IPS DF 19.7 (cell line): Measurements from ENCODE around the gene ADAM12.

Experiments
- DNase-seq: peaks from one replicate; pipeline ENCODE4 v3.0.0-alpha.2; 2013; ENCODE audit warnings: low read depth, low spot score

ADAM12 gene

DNA sequence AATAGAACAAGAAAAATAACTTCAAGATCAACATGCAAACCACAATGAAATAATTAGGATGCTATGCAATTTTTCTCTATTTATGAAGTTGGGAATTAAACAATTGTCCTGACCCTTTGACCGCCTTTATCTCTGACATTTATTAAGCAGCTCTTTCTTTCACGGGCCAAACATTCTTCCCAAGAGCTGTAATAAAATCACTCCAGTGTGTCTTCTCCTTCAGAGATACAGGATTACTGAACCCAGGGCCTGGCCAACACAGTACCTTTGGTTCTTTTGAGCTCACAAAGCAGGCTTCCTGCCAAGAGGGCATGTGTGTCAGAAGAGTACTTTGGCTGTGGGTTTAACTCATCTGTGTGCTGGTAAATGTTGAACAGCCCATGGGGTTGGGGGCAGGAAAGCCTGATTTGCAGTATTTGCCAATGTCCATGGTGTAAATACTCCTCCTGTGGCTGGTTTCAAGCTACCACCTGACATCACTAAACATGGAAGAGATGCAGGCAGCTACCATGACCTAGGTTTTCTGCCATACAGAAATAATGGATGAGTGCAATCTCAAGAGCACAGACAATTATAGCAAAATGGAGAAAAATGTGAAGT, 370.2 kb downstream of the ADAM12 start:
- no peak for DNase-seq

DNA sequence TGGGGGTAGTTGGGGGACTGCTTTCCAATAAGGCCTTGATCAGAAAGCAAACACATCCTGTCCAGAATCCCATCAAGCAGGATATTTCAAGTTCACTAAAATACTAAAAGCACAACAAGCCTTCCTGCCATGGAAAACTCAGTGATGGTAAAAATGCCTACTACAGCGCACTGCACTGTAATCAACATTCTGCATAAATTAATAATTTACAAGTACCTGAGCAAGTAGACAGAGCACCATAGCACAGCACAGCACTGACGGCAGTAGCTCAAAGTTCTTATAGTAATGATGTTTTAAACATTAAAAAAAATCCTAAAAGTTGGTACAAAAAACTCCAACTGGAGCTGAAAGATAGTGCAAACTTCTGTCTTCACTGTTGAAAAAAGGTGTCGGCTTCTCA, 371.4 kb downstream of the ADAM12 start:
- no peak for DNase-seq

DNA sequence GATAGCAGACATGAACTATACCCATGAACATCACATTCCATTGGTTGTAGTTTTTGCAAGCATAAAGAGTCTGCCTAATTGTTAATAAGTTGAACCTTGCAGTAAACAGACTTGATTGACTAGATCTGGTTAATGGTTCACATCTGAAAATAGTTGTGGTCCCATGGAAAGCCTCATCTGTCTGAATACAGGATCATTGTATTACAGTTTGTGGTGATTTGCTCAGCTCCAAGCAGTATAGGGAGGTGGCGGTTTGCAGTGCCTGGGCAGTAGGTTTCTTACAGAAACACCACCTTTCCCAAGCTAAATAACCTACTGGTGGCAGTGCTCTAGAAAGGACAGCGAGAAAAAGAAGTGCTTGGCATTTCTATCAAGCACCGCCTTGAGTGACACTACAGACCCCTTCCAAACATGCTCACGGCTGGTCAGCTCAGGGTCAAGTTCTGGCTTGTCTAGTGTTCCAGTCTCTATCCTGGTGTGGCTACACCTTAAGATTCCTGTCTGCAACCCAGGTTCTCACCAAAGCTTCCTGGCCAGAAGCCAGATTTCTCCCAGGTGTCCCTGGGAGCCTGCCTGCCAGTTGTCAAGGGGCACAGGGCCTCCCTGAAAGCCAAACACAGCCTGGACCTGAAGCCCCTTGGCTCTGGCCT, 372.0 kb downstream of the ADAM12 start:
- DNase-seq, result no peak

DNA sequence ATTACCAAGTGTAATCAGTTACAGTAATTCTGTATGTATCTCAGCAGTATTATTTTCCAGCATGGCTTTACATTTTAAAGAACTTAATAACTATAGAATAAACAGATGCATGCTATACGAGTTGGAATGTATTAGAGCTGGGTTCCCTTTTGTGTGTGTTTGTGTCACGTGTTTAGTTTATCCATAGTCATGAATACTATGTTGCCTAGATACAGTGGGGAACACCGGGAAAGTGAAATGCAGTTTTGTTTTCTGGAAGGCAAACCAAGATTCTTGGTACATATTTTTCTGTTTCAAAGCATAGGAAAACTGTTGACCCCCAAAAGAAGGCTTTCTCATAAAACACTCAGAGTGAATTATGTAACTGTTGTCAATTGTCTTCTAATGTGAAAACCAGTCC, 372.9 kb downstream of the ADAM12 start:
- DNase-seq, result no peak

DNA sequence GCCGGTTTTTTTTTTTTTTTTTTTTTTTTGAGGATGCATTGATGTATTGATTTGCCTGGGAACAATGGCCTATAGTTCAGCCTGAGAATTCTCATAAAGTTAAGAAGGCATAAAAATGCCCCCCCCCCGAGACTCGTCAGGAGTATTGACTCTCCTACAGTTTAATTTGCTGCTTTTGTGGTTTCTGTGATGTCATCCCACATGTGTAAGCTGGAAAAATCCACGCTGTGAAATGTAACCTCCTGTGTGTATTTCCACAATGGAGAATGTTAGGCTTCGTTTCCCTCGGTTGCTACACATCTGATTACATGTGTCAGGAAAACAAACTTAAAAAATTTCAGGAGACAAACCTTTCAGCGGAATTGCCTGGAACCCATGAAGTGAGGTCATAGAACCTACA, 374.0 kb downstream of the ADAM12 start:
- no peak for DNase-seq

DNA sequence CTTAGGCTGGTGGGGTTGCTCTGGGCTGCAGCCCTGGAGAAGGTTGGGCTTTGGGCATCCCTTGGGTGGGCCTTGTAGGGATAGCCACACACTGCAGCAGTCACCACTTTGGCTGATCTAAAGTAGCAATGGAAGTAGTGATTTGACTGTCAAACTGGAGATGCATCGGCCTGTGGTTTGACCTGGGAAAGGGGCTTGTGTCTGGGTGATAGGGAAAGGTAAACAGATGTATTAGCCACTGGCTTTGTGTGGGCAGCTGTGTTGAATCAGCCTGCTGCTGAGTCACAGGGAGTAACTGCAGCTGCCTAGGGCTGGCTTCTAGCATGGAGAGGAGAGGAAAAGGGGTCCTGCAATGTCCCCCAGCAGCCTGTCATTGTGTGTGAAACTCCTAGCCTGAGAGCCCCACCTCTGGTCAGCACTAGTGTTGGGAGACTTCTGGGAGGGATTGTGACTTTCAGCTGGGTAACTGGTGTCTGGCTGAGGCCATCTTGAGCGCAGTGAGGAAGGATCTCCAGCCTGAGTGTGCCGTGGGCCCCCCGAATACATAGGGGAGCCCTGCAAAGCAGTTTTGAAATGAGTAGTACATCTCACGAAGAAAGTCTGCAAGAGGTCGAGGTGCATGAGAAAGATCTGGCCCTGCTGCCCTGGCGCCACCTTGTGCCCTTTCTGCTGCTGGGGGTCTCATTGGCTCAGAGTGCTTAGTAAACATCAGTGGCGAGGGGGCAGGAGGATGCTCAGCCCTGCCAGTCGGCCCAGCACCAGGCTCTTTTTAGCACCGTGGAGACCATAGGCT, 374.6 kb downstream of the ADAM12 start:
- DNase-seq, result no peak

DNA sequence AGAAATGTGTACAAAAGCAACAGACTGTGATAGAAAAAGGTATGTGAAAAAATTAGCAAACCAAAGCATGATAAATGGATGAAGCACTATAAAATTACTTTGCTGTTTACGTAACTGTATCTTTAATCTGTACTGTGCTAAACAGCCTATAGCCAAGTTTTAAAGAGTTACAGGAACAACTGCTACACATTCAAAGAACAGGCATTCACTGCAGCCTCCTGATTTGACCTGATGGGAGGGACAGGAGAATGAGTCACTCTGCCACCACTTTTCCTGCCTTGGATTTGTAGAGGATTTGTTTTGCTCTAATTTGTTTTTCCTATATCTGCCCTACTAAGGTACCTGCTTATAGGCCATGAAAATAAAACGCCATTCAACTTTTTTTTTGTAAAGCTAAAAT, 375.8 kb downstream of the ADAM12 start:
- DNase-seq, result no peak

DNA sequence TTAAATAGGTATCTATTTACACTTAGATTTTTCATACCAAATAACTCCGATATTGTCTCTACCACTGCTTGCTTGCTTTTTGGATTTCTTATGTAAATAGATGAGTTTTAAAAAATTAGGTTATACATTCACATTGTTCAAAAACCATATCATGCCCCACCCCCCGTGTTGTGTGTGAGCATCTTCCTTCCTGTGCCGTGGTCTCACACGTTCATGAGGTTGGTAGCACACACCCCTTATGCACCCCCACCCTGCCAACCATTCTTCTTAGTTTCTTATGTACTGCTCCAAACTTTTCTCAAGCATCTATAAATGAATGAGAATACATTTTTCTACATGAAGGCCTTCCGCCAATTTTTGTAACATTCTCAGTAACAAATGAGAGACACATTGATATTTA, 376.3 kb downstream of the ADAM12 start:
- no peak for DNase-seq

DNA sequence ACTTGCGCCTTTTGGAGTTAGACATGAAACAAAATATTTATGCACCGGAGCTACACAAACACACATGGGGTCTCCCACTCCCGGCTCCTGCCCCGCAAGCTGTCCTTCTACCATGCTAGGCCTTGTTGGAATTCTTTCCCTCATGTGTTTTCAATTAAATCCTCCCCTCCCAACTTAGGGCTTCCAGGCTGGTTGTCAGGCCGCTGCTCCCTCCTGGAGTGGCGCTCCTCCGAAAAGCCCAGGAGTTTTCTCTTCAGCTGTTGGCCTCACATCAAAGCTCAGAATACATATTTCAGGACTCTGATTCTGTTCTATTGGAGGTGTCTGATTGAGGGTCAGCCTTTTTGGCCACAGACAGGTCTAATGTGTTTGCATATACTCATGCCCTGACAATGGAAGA, 378.6 kb downstream of the ADAM12 start:
- no peak for DNase-seq

DNA sequence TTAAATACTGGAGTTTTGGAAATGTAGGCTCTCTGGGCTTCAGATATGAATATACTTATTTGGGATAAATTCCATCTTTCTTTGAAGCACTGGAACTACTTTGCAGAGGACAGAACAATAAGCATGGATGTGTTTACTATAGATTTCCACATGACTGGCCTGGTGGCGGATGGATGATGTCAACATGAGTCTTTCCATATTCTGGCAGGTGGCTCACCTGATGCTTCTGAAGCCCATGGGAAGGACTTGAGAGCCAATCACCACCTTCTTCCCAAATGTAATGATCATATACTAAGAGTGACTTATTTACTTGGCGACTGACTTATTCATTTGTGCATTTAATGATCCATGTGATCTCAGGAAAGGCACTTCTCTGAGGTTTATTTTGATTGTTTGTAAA, 381.4 kb downstream of the ADAM12 start:
- DNase-seq, result no peak

DNA sequence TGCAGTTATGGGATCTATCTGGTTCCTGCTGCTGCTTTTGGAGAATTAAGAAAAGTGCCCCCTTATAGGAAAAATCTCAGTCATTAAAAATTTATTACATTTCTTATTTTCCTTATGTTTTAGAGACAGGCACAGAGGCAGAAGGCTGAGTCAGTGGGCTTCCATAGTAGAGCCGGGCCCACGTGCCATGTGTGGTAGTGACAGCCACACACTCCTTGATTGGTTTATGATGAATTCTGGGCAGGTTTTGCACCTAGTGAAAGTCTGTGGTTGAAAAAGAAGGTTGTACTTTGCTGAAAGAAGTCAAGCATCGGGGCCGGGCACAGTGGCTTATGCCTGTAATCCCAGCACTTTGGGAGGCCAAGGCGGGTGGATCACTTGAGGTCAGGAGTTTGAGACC, 382.0 kb downstream of the ADAM12 start:
- DNase-seq, result no peak

DNA sequence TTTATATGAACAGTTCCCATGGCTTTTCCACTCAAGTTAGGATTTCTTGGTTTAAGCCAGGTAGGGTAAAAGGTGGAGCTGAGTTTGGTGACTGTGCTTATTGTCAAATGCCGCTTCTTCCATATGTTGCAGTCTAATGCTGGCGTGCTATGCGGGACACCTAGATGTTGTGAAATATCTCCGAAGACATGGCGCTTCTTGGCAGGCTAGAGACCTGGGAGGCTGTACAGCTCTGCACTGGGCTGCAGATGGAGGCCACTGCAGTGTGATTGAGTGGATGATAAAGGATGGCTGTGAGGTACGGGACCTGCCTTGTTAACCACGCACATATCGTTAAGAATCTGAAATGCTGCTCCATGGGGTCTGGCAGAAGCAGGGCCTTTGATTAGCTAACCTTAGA, 383.5 kb downstream of the ADAM12 start:
- DNase-seq, result no peak

DNA sequence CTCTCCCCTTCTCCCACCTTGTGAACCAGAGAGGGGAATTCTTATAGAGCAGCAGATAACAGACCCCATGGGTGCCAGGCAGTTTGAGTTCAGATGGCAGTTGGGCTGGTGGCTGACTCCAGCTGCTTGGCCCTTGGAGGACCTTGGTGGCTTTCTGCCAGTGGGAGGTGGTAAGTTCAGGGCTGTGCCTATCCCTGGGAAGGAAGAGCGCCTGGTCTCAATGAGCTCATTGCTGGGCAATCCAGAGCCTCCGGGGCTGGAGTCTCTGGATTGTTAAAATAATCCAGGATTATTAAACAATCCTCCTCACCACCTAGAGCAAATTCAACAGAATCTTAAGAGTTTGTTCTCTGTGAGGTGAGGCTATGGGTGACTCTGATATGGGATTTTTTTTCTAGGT, 386.7 kb downstream of the ADAM12 start:
- DNase-seq, result no peak

DNA sequence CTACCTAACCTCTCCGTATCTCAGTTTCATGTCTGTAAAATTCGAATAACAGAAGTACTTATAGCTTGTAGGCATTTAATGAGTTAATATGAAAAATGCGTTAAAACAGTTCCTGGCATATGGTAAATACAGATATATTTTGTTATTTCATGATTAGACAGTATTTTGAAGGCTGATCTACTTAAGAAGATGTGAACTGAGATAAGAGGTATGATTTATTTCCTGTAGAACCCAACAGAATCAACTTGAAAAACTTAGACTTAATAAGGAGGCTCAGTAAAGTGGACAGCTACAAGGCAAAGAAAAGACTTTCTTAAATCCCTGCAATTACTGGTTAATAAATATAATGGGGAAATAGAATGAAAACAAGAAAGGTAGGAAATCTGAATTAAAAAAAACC, 388.6 kb downstream of the ADAM12 start:
- no peak for DNase-seq

DNA sequence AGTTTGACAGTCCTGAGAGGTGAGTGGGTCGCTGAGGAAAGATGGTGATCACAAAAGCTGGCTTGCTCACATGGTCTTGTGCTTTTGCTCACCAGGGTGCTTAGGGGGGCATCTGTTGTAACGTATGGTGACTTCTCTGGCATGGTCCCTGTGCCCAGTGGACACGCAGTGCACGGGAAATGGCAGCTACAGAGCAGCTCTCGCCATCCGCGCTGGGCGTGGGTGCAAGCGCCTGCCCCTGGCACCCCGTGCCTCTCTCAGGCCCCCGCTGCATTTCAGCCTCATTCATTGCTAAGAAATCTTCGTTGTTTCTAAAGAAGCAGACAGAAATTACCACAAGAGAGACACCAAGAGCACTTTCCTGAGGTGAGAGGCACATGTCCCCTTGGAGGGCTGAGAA, 390.7 kb downstream of the ADAM12 start:
- no peak for DNase-seq

DNA sequence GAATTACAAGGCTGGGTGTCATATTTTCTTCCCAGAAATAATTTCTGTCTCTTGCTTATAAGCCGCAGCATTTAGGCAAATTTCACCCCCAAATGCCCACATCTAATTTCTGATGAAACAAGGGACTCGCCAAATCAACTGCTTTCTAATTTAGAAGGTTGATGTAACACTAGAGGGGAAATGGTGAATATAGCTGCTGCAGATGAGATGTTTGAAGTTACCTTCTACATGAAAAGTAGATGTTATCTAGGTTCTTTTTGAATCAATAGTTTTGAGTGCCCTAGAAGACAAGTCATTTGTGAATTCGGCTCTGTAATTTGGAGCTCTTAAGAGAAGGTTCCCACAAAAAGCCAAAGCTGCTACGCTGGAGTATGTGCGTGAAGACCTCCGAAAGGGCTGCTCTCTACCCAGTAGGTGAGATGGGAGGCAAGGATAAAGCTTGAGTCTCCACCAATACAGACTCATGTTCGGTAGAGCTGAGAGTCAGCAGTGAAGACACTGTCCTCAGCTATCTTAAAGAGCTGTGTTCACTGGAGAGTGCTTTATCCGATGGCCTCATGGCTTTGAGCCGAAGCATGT, 392.5 kb downstream of the ADAM12 start:
- DNase-seq, result no peak

DNA sequence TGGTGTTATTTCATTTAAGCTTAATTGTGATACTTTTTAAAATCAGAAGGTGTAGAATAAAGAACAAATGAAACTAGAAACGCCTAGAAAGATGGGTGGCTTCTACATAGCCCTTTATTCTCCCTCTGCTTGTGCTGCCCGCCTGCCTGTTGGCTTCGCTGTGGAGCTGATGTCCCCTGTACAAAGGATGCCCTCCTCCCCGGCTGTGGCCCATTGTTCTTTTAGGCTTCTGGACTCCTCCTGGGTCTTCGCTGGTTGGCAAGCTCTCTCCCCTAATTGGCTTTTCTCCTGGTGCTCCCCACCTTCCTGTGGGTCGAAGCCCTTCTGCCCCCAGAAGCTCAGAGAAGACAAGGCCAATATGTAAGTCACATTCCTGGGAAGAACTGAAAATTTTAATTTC, 393.7 kb downstream of the ADAM12 start:
- DNase-seq, result no peak

DNA sequence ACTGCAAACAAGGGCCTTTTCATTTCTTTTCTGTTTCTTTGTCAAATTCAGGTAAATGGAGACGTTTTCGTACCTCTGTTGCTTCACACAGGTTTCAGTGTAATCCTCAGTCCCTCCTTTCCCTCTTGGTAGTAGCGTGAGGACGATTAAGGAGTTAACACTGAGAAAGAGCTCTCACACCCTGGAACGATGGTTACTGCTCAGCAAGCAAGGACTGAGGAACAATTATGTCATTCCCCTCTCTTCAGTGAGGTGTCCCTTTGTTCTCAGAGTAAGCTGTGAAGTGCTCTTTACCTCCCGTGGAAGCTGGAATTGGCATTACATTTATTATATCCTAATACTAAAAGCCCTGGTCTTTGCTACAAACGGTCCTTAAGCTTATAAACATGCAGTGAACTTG, 396.0 kb downstream of the ADAM12 start:
- no peak for DNase-seq

DNA sequence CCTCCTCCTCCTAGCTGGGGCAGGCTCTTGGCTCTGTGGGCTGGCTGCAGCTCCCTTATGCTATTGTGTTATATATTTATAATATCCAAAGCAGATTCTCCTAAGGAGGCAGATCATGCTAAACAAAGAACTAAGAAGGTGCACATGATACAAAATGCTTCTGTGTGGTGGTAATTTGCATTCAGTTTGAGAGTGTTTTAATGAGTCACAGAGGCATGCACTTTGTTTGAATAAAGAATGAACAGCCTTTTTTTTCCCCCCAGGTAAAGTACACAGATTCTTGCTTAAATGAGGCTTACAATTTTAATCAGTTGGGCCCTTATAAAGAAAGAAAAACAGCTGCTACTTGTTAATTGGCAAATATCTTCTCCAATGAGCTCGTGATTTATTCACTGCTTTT, 396.9 kb downstream of the ADAM12 start:
- DNase-seq, result no peak

DNA sequence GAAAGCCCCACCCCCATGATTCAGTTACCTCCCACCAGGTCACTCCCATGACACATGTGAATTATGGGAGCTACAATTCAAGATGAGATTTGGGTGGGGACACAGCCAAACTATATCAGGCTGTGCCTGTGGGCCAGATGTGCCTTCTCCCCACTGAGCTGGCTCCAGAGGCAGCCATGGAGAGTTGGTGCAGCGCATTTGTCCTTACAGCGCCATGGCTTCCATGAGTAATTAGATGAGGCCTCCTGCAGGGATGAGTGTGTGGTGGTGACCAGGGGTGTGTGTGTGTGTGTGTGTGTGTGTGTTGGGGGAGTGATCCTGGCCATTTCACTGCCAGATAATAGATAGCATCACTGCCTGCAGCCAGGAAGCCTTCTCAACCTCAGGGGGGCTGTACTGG, 397.3 kb downstream of the ADAM12 start:
- no peak for DNase-seq

DNA sequence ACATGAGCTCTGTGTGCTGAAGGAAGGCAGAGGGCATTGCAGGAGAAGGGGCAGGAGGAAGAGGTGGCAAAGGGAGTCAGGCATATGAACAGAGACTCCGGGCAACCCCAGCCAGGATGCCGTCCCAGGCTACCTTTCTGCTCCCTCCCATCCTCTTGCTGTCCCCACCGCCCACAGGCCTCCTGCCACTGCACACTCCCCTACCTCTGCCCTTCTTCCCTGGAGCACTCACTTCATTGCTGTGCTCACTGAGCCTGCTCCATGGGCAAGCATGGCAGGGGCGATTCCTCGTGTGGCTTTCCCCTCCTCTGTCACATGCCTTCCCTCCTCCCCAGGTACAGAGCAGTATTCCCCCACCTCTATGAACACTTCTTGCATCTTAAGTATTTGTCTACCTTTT, 398.5 kb downstream of the ADAM12 start:
- no peak for DNase-seq

DNA sequence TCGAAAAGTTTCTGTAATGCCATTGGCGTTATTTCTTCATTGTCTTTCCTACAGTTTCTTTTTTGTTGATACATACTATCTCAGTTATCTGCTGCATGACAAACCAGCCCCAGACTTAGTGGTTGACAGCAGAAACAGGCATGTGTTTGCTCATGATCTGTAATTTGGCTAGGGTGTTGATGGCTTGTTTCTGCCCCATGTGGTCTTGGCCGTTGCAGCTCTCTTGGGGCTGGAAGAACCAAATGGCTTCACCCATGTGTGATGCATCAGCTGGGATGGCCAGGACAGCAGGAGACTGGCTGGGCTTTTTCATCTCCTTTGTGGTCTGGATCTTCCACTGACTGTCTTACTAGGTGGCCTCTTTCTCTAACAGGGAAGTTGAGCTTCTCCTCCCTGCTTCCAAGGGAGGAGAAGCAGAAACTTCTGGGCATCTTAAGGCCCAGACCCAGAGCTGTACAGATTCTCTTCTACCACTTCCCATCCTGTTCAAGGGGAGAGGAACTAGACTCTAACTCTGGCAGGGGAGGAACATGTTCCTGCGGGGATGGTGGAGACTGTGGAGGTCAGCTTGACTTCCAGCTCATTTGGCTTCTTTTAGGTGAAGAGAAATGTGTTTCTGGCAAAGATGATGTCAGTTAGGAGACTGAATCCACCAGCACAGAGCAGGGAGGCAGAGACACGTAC, 402.6 kb downstream of the ADAM12 start:
- DNase-seq, result no peak
